ENCODE results near the gene GABBR2. TPM values are rescaled to one million over a fixed set of nuclear protein-coding genes. Genes with fewer than 3 reads are reported as not detected.

GABBR2 gene
- polyA plus RNA-seq, 1 of the 3 experiments (the other 2 are of a cell fraction): not detected

DNA sequence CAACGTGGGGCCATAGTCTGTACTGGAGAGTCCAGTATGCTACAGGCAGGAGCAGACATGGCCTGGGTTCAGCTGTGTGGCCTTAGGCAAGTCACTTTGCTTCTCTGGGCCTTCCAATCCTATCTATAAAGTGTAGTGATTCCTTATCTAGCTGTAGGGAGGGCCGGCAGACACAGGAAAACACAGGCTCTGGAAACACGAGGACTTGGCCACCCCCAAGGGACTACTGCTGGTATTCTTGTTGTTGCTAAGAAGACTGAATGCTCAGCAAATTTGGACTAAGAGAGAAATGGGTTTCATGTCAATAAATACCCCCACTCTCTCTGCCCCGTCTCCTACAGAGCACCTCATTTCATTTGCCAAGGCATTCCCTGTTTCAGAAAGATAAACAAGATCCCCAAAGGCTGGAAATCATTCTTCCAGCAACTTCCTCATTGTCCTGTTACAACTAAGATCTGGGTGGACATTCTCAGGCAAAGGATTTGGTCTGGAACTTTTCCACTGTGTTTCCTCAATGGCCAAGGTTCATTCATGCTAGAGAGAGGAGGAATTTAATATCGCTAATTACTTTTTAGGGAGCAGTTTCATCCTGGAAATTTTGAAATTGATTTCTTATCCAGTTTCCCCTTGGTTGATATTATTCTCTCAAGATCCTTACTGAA, 105.8 kb downstream of the GABBR2 start:
- H3K9me3 ChIP-seq: no peaks in the 10 kb centered on the region
- H3F3A ChIP-seq (replicated peaks; ENCODE audit: insufficient read depth): no peaks in the 10 kb centered on the region
- H3K9ac ChIP-seq: no peak overlapping the region
- TF ChIP-seq NRF1 (IDR thresholded peaks at IDR 0.05; ENCODE audit: low read depth, low read length) (no peak), EP300 (IDR thresholded peaks at IDR 0.05; ENCODE audit: borderline replicate concordance in 1 of 2, low read depth in 1 of 2, low read length in 1 of 2) (no peak), REST (IDR thresholded peaks at IDR 0.05; ENCODE audit: low read depth, low read length) (no peak), YY1 (IDR thresholded peaks at IDR 0.05; ENCODE audit: low read depth) (no peak), USF2 (IDR thresholded peaks at IDR 0.05; ENCODE audit: borderline replicate concordance, low read depth, low read length) (no peak), JUND (IDR thresholded peaks at IDR 0.05) (no peak), RFX5 (IDR thresholded peaks at IDR 0.05; ENCODE audit: low read length) (no peak), SIN3A (IDR thresholded peaks at IDR 0.05; ENCODE audit: borderline replicate concordance, low read depth, low read length) (no peak), MAX (IDR thresholded peaks at IDR 0.05; ENCODE audit: low read depth) (no peak), CHD2 (IDR thresholded peaks at IDR 0.05; ENCODE audit: low read length, partially characterized antibody) (no peak), GATA2 (CRISPR knock-in tag; IDR thresholded peaks at IDR 0.05) (no peak), TAF1 (IDR thresholded peaks at IDR 0.05; ENCODE audit: borderline replicate concordance, low read depth, low read length) (no peak), RAD21 (IDR thresholded peaks at IDR 0.05; ENCODE audit: low read length) (no peak), POLR2AphosphoS5 (IDR thresholded peaks at IDR 0.05; ENCODE audit: low read depth, low read length) (no peak), RXRA (IDR thresholded peaks at IDR 0.05; ENCODE audit: borderline replicate concordance, low read depth) (no peak), TEAD4 (IDR thresholded peaks at IDR 0.05; ENCODE audit: borderline replicate concordance, insufficient read depth) (no peak), RCOR1 (IDR thresholded peaks at IDR 0.05; ENCODE audit: low read length) (no peak), MXI1 (IDR thresholded peaks at IDR 0.05; ENCODE audit: low read depth, low read length) (no peak), MEF2A (IDR thresholded peaks at IDR 0.05; ENCODE audit: borderline replicate concordance, low read depth) (no peak)
- H2AFZ ChIP-seq (ENCODE audit: low read depth): no peak overlapping the region
- no peaks in the 10 kb centered on the region for H3K9me2 ChIP-seq
- no peak overlapping the region for H3K27ac ChIP-seq (ENCODE audit: low read depth in 2 of 2, low read length in 1 of 2)
- DNase-seq: no peak
- WGBS (ENCODE audit: low lambda C conversion rate): 12% methylated on average over 5 of the region's 5 CpGs
- no peaks in the 10 kb centered on the region for H3K4me1 ChIP-seq (ENCODE audit: control insufficient read depth in 1 of 2, insufficient read depth in 2 of 2, low read depth in 1 of 2, low read length in 1 of 2)
- H3K4me2 ChIP-seq: no peak overlapping the region
- H3K27me3 ChIP-seq (ENCODE audit: insufficient read depth): peaks cover 4% of the 10 kb centered on the region; the same call in 1 of the 2 replicates
- ChIA-PET CTCF (no interaction called here), POLR2A (no interaction called here)
- H4K20me1 ChIP-seq (ENCODE audit: insufficient read depth): no peaks in the 10 kb centered on the region
- H3K79me2 ChIP-seq (ENCODE audit: insufficient read depth): no peaks in the 10 kb centered on the region
- H3K4me3 ChIP-seq (ENCODE audit: low read depth in 2 of 2, low read length in 1 of 2): no peak overlapping the region
- H3K36me3 ChIP-seq (replicated peaks in 1 of 2; ENCODE audit: control insufficient read depth in 1 of 2, insufficient read depth in 2 of 2, low read length in 1 of 2): no peaks in the 10 kb centered on the region
